Left ventricle myocardium inferior (tissue), 1 donor: Measurements from ENCODE around the gene ARFRP1. TPM values are rescaled to one million over a fixed set of nuclear protein-coding genes. Genes with fewer than 3 reads are reported as not detected.

Experiments used
- DNase-seq: peaks from one replicate; pipeline ENCODE4 v3.0.0-alpha.2; 2020
- H3K27ac ChIP-seq: fragments of 200-600 bp; replicated peaks from 2 replicates; pipeline ENCODE4 v1.8.0; 2021
- H3K27me3 ChIP-seq: fragments of 200-600 bp; 2 replicates; pipeline ENCODE4 v1.8.0; 2021; ENCODE audit warnings: low read depth
- H3K36me3 ChIP-seq: fragments of 200-600 bp; 2 replicates; pipeline ENCODE4 v1.8.0; 2021
- H3K4me1 ChIP-seq: fragments of 200-600 bp; 2 replicates; pipeline ENCODE4 v1.8.0; 2021
- H3K4me3 ChIP-seq: fragments of 200-600 bp; 2 replicates; pipeline ENCODE4 v1.8.0; 2021; ENCODE audit warnings: mild to moderate bottlenecking, moderate library complexity
- H3K9me3 ChIP-seq: fragments of 200-600 bp; replicated peaks from 2 replicates; pipeline ENCODE4 v1.8.0; 2021
- intact Hi-C: fragments of 100-400 bp; cut with micrococcal nuclease; formaldehyde crosslinking; loops from one replicate; pipeline ENCODE4 v1.11.0; 2022
- total RNA-seq: library from RNA; stranded (reverse); fragmentation: NEBNext Ultra II Directional; extraction: Animal tissue kit (Norgen Biotek cat#: 25700); gene quantifications from one replicate; pipeline ENCODE4 v1.2.1, GENCODE V29; 2021
- TF ChIP-seq, protein P1 (sequence below): fragments of 200-600 bp; IDR thresholded peaks from 2 replicates; pipeline ENCODE4 v1.8.0; 2021; ENCODE audit warnings: antibody characterized with exemption, mild to moderate bottlenecking, borderline replicate concordance
- donor health status: DM: no; HTN: yes; CAD: no; lungs with severe emphysema.

The ARFRP1 gene
- total RNA-seq, 1 donor from 2014 or later, result 37.1 TPM

DNA sequence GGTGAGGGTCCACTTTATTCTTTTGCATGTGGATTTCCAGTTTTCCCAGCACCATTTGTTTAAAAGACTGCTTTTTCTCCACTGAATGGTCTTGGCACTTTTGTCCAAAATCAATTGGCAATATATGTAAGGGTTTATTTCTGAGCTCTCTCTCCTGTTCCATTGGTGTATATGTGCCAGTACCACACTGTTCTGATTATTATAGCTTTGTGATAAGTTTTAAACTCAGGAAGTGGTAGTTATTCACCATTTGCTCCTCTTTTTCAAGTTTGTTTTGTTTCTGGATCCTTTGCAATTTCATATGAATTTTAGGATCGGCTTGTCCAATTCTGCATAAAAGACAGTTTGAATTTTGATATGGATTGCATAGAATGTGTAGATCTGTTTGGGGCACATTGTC is 4.4 kb upstream of the ARFRP1 start:
- Histone ChIP-seq H3K27me3 (no peaks in the 10 kb centered on the region), H3K4me1 (peaks cover 21% of the 10 kb centered on the region), H3K36me3 (peaks cover 80% of the 10 kb centered on the region), H3K27ac (no peak overlapping the region), H3K9me3 (peaks cover 24% of the 10 kb centered on the region), H3K4me3 (no peak overlapping the region)
- intact Hi-C loops, result no loop called here
- TF ChIP-seq, protein P1, sequence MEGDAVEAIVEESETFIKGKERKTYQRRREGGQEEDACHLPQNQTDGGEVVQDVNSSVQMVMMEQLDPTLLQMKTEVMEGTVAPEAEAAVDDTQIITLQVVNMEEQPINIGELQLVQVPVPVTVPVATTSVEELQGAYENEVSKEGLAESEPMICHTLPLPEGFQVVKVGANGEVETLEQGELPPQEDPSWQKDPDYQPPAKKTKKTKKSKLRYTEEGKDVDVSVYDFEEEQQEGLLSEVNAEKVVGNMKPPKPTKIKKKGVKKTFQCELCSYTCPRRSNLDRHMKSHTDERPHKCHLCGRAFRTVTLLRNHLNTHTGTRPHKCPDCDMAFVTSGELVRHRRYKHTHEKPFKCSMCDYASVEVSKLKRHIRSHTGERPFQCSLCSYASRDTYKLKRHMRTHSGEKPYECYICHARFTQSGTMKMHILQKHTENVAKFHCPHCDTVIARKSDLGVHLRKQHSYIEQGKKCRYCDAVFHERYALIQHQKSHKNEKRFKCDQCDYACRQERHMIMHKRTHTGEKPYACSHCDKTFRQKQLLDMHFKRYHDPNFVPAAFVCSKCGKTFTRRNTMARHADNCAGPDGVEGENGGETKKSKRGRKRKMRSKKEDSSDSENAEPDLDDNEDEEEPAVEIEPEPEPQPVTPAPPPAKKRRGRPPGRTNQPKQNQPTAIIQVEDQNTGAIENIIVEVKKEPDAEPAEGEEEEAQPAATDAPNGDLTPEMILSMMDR, result no peak
- no peak for DNase-seq

DNA sequence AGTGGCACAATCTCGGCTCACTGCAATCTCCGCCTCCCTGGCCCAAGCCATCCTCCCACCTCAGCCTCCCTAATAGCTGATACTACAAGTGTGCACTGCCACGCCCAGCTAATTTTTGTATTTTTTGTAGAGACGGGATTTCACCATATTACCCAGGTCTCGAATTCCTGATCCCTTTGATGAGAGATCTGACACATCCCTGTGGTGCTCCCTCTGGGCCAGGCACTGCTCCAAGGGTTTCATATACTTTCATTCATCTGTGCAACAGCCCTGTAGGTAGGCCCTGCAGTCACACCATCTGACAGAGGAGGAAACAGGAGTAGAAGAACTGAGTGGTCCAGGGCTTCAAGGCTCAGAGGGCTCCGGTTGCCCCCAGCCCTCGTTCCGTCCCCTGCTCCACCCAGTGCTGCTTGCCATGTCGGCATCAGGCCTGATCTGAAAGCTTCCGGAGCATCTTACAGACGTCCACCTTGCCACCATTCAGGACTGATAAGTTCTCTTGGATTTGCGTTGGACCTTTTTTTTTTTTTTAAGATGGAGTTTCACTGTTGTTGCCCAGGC is 3.4 kb upstream of the ARFRP1 start:
- TF ChIP-seq, protein P1, result no peak
- Histone ChIP-seq H3K9me3 (peaks cover 23% of the 10 kb centered on the region), H3K36me3 (peaks cover 79% of the 10 kb centered on the region), H3K4me1 (peaks cover 31% of the 10 kb centered on the region), H3K27ac (no peak overlapping the region), H3K27me3 (no peaks in the 10 kb centered on the region), H3K4me3 (no peak overlapping the region)
- intact Hi-C loops, result no loop called here
- no peak for DNase-seq

DNA sequence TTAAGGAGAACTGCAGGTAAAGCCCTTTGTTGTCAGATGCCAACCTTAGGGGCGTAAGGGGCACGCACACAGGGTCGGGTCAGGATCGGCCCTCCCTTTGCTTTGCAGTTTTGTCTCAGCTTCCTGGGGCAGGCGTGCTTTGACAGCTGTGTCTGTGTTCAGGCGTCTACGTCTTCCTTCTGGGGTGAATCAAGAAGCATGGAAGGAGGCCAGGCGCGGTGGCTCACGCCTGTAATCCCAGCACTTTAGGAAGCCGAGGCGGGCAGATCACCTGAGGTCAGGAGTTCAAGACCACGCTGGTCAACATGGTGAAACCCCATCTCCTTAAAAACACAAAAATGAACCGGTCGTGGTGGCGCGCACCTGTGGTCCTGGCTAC is 1.4 kb upstream of the ARFRP1 start:
- H3K27ac ChIP-seq, result no peak overlapping the region
- DNase-seq, result no peak
- no peaks in the 10 kb centered on the region for H3K27me3 ChIP-seq
- peaks cover 78% of the 10 kb centered on the region for H3K36me3 ChIP-seq
- peaks cover 39% of the 10 kb centered on the region for H3K4me1 ChIP-seq
- intact Hi-C loops, result no loop called here
- TF ChIP-seq, protein P1, result no peak
- peaks cover 5% of the 10 kb centered on the region for H3K9me3 ChIP-seq
- H3K4me3 ChIP-seq, result peak overlapping the region; percentile 96

DNA sequence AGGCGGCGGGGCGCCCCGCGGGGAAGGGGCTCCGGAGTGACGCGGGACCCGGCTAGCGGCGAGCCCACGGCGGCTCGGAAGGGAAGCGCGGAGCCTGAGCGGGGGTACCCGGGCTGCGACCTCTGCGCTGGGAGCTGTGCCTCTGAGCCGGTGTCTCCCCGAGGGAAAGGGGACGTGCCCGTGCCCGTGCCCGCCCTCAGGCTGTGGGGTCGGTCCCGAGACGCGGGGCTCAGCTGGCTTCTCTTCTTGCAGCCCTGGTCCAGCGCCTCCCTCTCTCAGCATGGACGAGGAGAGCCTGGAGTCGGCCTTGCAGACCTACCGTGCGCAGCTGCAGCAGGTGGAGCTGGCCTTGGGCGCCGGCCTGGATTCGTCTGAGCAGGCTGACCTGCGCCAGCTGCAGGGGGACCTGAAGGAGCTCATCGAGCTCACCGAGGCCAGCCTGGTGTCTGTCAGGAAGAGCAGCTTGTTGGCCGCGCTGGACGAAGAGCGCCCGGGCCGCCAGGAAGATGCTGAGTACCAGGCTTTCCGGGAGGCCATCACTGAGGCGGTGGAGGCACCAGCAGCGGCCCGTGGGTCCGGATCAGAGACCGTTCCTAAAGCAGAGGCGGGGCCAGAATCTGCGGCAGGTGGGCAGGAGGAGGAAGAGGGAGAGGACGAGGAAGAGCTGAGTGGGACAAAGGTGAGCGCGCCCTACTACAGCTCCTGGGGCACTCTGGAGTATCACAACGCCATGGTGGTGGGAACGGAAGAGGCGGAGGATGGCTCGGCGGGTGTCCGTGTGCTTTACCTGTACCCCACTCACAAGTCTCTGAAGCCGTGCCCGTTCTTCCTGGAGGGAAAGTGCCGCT is 749 bp upstream of the ARFRP1 start:
- Histone ChIP-seq H3K36me3 (peaks cover 78% of the 10 kb centered on the region), H3K27me3 (no peaks in the 10 kb centered on the region), H3K27ac (peak overlapping the region; percentile 96), H3K4me3 (peak overlapping the region; percentile 96), H3K4me1 (peaks cover 39% of the 10 kb centered on the region), H3K9me3 (peaks cover 5% of the 10 kb centered on the region)
- intact Hi-C loops, result no loop called here
- no peak for DNase-seq
- TF ChIP-seq, protein P1, result no peak

DNA sequence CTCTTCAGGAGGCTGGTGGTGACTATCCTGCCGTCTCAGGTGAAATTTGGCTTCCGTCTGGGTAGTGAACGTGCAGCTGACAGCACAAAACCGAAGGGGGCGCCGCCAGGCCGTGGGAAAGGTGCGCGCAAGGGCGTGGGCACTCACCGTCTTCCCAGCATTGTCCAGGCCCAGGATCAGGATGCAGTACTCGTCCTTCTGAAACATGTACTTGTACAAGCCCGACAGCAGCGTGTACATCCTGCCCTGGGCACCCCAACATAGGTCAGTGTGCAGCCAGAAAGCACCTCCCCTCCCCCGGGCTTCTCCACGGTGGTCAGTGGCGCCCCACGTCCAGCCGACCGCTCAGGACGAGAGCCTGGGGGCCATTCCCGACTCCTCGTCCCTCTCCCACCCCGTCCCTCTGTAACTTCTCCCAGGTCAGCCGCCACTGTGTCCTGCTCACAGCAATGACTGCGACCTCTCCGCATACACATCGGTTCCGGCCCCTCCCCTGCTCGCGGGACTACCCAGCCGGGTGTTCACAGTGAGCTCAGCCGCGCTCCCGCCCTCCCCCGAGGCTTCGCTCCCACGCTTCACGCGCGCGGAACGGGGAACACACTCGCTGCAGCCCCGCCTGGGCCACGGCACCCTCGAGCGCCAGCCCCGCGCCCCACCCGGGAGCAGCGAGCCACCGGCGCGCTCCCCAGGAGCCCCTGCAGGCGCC is 771 bp downstream of the ARFRP1 start:
- DNase-seq, result no peak
- H3K4me3 ChIP-seq, result peak overlapping the region; percentile 96
- H3K27ac ChIP-seq, result peak overlapping the region; percentile 96
- peaks cover 39% of the 10 kb centered on the region for H3K4me1 ChIP-seq
- TF ChIP-seq, protein P1, result no peak
- peaks cover 65% of the 10 kb centered on the region for H3K36me3 ChIP-seq
- intact Hi-C loops, result no loop called here
- H3K9me3 ChIP-seq, result peaks cover 2% of the 10 kb centered on the region
- H3K27me3 ChIP-seq, result no peaks in the 10 kb centered on the region
